Measurements from ENCODE around the gene PRDM10.

PRDM10 gene

GRCh38 chr11:129933262-129933661 lies 69.4 kb downstream of the PRDM10 start:
- H3K27me3 ChIP-seq (ENCODE audit: insufficient read depth, low read length, poor library complexity) = no peaks in the 10 kb centered on the region
- no peak overlapping the region for H3K4me2 ChIP-seq (ENCODE audit: insufficient read depth, low read length)
- no peaks in the 10 kb centered on the region for H3K4me1 ChIP-seq (ENCODE audit: insufficient read depth, low read length)
- no peaks in the 10 kb centered on the region for H3K9me3 ChIP-seq (ENCODE audit: insufficient read depth, low read length, severe bottlenecking)
- H3K36me3 ChIP-seq (ENCODE audit: insufficient read depth, low read length) = peaks cover 19% of the 10 kb centered on the region; the same call in 1 of the 2 replicates
- DNase-seq = no peak
- no peak overlapping the region for H3K27ac ChIP-seq (ENCODE audit: low read length)
- no peak overlapping the region for H3K9ac ChIP-seq (ENCODE audit: low read depth, low read length)
- no peaks in the 10 kb centered on the region for H3K79me2 ChIP-seq (ENCODE audit: insufficient read depth, low read length)
- ATAC-seq (ENCODE audit: insufficient read depth, low read depth) = no peak
- H2AFZ ChIP-seq (ENCODE audit: low read depth, low read length) = no peak overlapping the region
- H4K20me1 ChIP-seq (ENCODE audit: insufficient read depth, low read length) = no peaks in the 10 kb centered on the region
- TF ChIP-seq, protein P1, sequence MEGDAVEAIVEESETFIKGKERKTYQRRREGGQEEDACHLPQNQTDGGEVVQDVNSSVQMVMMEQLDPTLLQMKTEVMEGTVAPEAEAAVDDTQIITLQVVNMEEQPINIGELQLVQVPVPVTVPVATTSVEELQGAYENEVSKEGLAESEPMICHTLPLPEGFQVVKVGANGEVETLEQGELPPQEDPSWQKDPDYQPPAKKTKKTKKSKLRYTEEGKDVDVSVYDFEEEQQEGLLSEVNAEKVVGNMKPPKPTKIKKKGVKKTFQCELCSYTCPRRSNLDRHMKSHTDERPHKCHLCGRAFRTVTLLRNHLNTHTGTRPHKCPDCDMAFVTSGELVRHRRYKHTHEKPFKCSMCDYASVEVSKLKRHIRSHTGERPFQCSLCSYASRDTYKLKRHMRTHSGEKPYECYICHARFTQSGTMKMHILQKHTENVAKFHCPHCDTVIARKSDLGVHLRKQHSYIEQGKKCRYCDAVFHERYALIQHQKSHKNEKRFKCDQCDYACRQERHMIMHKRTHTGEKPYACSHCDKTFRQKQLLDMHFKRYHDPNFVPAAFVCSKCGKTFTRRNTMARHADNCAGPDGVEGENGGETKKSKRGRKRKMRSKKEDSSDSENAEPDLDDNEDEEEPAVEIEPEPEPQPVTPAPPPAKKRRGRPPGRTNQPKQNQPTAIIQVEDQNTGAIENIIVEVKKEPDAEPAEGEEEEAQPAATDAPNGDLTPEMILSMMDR (IDR thresholded peaks at IDR 0.05; ENCODE audit: borderline replicate concordance, extremely low read depth, low read length, poor library complexity, severe bottlenecking) = no peak
- no peak for TF ChIP-seq EZH2 (IDR thresholded peaks at IDR 0.05; ENCODE audit: borderline replicate concordance, low read depth, low read length, severe bottlenecking)
- H3K4me3 ChIP-seq (ENCODE audit: low read depth in 1 of 2, low read length in 2 of 2) = no peak overlapping the region

DNA sequence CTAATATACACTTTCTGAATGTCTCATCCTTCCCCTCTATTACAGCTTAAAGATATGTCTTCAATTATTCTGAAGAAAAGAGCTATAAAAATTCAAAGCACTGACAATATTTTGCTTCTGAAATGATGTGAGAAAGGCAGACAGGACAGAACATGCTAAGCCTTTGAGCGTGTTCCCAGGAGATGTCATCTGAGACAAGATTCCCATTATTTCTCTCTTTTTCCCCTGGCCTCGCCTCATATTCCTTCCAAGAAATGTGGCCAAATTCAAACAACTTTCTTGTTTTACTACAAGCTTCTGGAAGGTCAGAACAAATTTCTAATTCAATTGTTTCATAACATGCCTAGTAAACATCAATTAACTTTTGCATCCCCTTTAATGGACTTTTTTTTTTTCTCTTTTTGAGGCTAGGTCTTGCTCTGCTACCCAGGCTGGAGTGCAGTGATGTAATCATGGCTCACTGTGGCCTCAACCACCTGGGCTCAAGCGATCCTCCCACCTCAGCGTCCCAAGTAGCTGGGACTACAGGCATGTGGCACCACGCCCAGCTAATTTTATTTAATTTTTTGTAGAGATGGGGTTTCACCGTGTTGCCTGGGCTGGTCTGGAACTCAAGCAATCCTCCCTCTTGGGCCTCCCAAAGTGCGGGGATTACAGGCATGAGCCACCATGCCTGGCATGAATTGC lies 70.1 kb downstream of the PRDM10 start:
- Histone ChIP-seq H3K4me3 (ENCODE audit: low read depth in 1 of 2, low read length in 2 of 2) (no peak overlapping the region), H3K27ac (ENCODE audit: low read length) (no peak overlapping the region), H4K20me1 (ENCODE audit: insufficient read depth, low read length) (no peaks in the 10 kb centered on the region), H3K4me2 (ENCODE audit: insufficient read depth, low read length) (no peak overlapping the region), H2AFZ (ENCODE audit: low read depth, low read length) (no peak overlapping the region), H3K9me3 (ENCODE audit: insufficient read depth, low read length, severe bottlenecking) (no peaks in the 10 kb centered on the region), H3K4me1 (ENCODE audit: insufficient read depth, low read length) (no peaks in the 10 kb centered on the region), H3K36me3 (ENCODE audit: insufficient read depth, low read length) (peaks cover 19% of the 10 kb centered on the region; the same call in 1 of the 2 replicates), H3K9ac (ENCODE audit: low read depth, low read length) (no peak overlapping the region), H3K79me2 (ENCODE audit: insufficient read depth, low read length) (no peaks in the 10 kb centered on the region), H3K27me3 (ENCODE audit: insufficient read depth, low read length, poor library complexity) (no peaks in the 10 kb centered on the region)
- TF ChIP-seq, protein P1 (IDR thresholded peaks at IDR 0.05; ENCODE audit: borderline replicate concordance, extremely low read depth, low read length, poor library complexity, severe bottlenecking) = no peak
- TF ChIP-seq EZH2 (IDR thresholded peaks at IDR 0.05; ENCODE audit: borderline replicate concordance, low read depth, low read length, severe bottlenecking) = no peak
- no peak for DNase-seq
- ATAC-seq (ENCODE audit: insufficient read depth, low read depth) = no peak

DNA sequence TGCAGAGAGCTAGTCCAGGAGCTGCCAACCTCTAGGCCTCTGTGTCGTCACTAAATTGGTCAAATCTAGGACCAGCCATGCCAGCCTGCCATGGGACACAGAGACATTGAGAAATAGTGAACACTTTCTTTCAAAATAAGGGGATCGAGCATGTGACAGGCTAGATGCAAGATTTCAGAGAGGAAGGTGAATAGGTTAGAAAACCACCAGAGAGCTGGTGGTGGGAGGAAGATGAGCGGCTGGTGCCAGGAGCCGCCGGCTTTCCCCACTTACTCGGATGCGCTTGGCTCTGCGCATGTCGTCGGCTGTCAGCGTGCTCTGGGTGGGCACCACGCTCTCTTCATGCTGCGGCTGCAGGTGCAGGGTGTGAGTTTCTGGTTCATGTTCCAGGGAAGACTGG lies 71.9 kb downstream of the PRDM10 start:
- H3K4me2 ChIP-seq (ENCODE audit: insufficient read depth, low read length) = no peak overlapping the region
- no peaks in the 10 kb centered on the region for H4K20me1 ChIP-seq (ENCODE audit: insufficient read depth, low read length)
- ATAC-seq (ENCODE audit: insufficient read depth, low read depth) (no peak), DNase-seq (no peak)
- TF ChIP-seq, protein P1 (IDR thresholded peaks at IDR 0.05; ENCODE audit: borderline replicate concordance, extremely low read depth, low read length, poor library complexity, severe bottlenecking) = no peak
- no peak for TF ChIP-seq EZH2 (IDR thresholded peaks at IDR 0.05; ENCODE audit: borderline replicate concordance, low read depth, low read length, severe bottlenecking)
- H3K9me3 ChIP-seq (ENCODE audit: insufficient read depth, low read length, severe bottlenecking) = no peaks in the 10 kb centered on the region
- H3K9ac ChIP-seq (ENCODE audit: low read depth, low read length) = no peak overlapping the region
- H3K36me3 ChIP-seq (ENCODE audit: insufficient read depth, low read length) = peaks cover 19% of the 10 kb centered on the region; the same call in 1 of the 2 replicates
- no peaks in the 10 kb centered on the region for H3K4me1 ChIP-seq (ENCODE audit: insufficient read depth, low read length)
- no peak overlapping the region for H3K27ac ChIP-seq (ENCODE audit: low read length)
- no peaks in the 10 kb centered on the region for H3K27me3 ChIP-seq (ENCODE audit: insufficient read depth, low read length, poor library complexity)
- no peaks in the 10 kb centered on the region for H3K79me2 ChIP-seq (ENCODE audit: insufficient read depth, low read length)
- no peak overlapping the region for H3K4me3 ChIP-seq (ENCODE audit: low read depth in 1 of 2, low read length in 2 of 2)
- H2AFZ ChIP-seq (ENCODE audit: low read depth, low read length) = no peak overlapping the region
